ENCODE results near the gene HERC3. TPM values are rescaled to one million over a fixed set of nuclear protein-coding genes. Genes with fewer than 3 reads are reported as not detected.

HERC3 gene
- total and polyA plus RNA-seq, 2 donors (not counting 3 experiments of a cell fraction or from before 2014, with no cell fraction given) = 6.3 to 21.2 TPM

DNA sequence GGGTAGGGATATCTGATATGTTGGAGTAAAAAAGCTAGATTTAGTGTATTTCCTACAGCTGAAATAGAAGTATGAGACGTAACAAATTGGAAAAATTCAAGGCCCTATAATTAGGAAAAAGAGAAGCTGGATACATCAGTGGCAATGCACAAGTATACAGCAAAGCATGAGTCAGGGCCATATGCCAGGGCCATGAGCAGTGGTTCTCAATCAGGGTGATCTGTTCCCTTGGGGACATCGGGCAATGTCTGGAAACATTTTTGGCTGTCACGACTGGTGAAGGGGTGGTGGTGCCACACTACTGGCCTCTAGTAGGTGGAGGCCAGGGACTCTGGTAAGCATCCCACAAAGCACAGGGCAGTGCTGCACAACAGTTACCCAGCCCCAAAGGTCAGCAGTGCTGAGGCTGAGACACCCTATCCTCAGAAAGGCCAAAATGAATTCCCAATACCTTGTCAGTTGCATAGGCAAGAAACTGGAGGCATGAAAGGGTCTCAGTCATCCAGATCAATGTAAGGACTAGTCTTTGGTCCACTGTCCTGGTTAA lies 142.2 kb downstream of the HERC3 start:
- Histone ChIP-seq H3K79me2 (ENCODE audit: control insufficient read depth, insufficient read depth, low read length) (no peaks in the 10 kb centered on the region), H3K27me3 (ENCODE audit: control insufficient read depth in 2 of 2, insufficient read depth in 2 of 2, low read length in 2 of 2) (no peaks in the 10 kb centered on the region), H3K4me3 (replicated peaks in 1 of 3; ENCODE audit: insufficient read depth in 1 of 3, low read depth in 1 of 3, low read length in 3 of 3) (no peak overlapping the region), H3K9me3 (replicated peaks; ENCODE audit: control insufficient read depth, insufficient read depth, low read length) (no peaks in the 10 kb centered on the region), H2AFZ (ENCODE audit: low read depth, low read length) (no peak overlapping the region), H3K27ac (ENCODE audit: insufficient read depth, low read depth, low read length) (no peak overlapping the region), H3K9ac (replicated peaks; ENCODE audit: extremely low read depth, insufficient read depth, low read length) (no peak overlapping the region), H3K36me3 (ENCODE audit: control insufficient read depth in 2 of 2, extremely low read depth in 1 of 2, insufficient read depth in 2 of 2, low read length in 2 of 2) (peaks cover 0 to 2% of the 10 kb centered on the region in 2 experiments), H4K20me1 (replicated peaks; ENCODE audit: control insufficient read depth, extremely low read depth, insufficient read depth, low read length) (no peaks in the 10 kb centered on the region), H3K4me1 (ENCODE audit: control insufficient read depth, extremely low read depth, insufficient read depth, low read length) (peaks cover under 1% of the 10 kb centered on the region), H3K4me2 (ENCODE audit: insufficient read depth, low read length) (no peak overlapping the region), H3K9me1 (replicated peaks; ENCODE audit: control insufficient read depth, extremely low read depth, insufficient read depth, low read length) (no peaks in the 10 kb centered on the region)
- ChIA-PET POLR2A (no interaction called here), CTCF (interaction anchor here (1.1 to 1.5 kb wide), 5 partner anchors 9 to 289 kb away, joined by 3 to 6 read pairs (median 4); no protein-coding TSS in a partner anchor)
- dilution Hi-C loops (cut with MboI; ENCODE audit: extremely low pct_ligation_motif_present, low sequenced_read_pairs) = no loop called here
- no peak for DNase-seq (ENCODE audit: low read depth, low spot score)
- BruUV-seq (replicated peaks) = no TSS peak
- intact Hi-C loops (cut with micrococcal nuclease) = no loop called here
- no peak for FAIRE-seq
- TF ChIP-seq CTCF (IDR thresholded peaks at IDR 0.05; ENCODE audit: extremely low read depth in 1 of 2, insufficient read depth in 1 of 2, low read depth in 1 of 2, low read length in 2 of 2) (no peak), POLR2AphosphoS5 (IDR thresholded peaks at IDR 0.05; ENCODE audit: insufficient read depth, low read depth, low read length) (no peak)

GRCh38 chr4:88735564-88735963 lies 143.3 kb downstream of the HERC3 start:
- Histone ChIP-seq H3K27me3 (ENCODE audit: control insufficient read depth in 2 of 2, insufficient read depth in 2 of 2, low read length in 2 of 2) (no peaks in the 10 kb centered on the region), H3K27ac (ENCODE audit: insufficient read depth, low read depth, low read length) (no peak overlapping the region), H3K79me2 (ENCODE audit: control insufficient read depth, insufficient read depth, low read length) (no peaks in the 10 kb centered on the region), H4K20me1 (replicated peaks; ENCODE audit: control insufficient read depth, extremely low read depth, insufficient read depth, low read length) (no peaks in the 10 kb centered on the region), H2AFZ (ENCODE audit: low read depth, low read length) (no peak overlapping the region), H3K9me3 (replicated peaks; ENCODE audit: control insufficient read depth, insufficient read depth, low read length) (no peaks in the 10 kb centered on the region), H3K9me1 (replicated peaks; ENCODE audit: control insufficient read depth, extremely low read depth, insufficient read depth, low read length) (no peaks in the 10 kb centered on the region), H3K4me1 (ENCODE audit: control insufficient read depth, extremely low read depth, insufficient read depth, low read length) (no peaks in the 10 kb centered on the region), H3K4me2 (ENCODE audit: insufficient read depth, low read length) (no peak overlapping the region), H3K9ac (replicated peaks; ENCODE audit: extremely low read depth, insufficient read depth, low read length) (no peak overlapping the region), H3K36me3 (ENCODE audit: control insufficient read depth in 2 of 2, extremely low read depth in 1 of 2, insufficient read depth in 2 of 2, low read length in 2 of 2) (peaks cover 0 to 2% of the 10 kb centered on the region in 2 experiments), H3K4me3 (replicated peaks in 1 of 3; ENCODE audit: insufficient read depth in 1 of 3, low read depth in 1 of 3, low read length in 3 of 3) (no peak overlapping the region)
- intact Hi-C loops (cut with micrococcal nuclease) (no loop called here), dilution Hi-C loops (cut with MboI; ENCODE audit: extremely low pct_ligation_motif_present, low sequenced_read_pairs) (no loop called here)
- FAIRE-seq = no peak
- CTCF ChIA-PET = interaction anchor here (1.1 to 1.8 kb wide), 7 partner anchors 10 to 196 kb away, joined by 3 to 6 read pairs (median 4); no protein-coding TSS in a partner anchor
- DNase-seq (ENCODE audit: low read depth, low spot score) = no peak
- BruUV-seq (replicated peaks) = no TSS peak
- POLR2A ChIA-PET = no interaction called here
- no peak for TF ChIP-seq EZH2 (IDR thresholded peaks at IDR 0.05; ENCODE audit: borderline replicate concordance, low read depth, low read length, severe bottlenecking)
- no peak for TF ChIP-seq CTCF (IDR thresholded peaks at IDR 0.05; ENCODE audit: extremely low read depth in 1 of 2, insufficient read depth in 1 of 2, low read depth in 1 of 2, low read length in 2 of 2)
- TF ChIP-seq FOS (IDR thresholded peaks at IDR 0.05; ENCODE audit: borderline replicate concordance, insufficient read depth, low read length) = no peak
- TF ChIP-seq JUN (IDR thresholded peaks at IDR 0.05; ENCODE audit: borderline replicate concordance, insufficient read depth, insufficient read length, low read depth) = no peak
- TF ChIP-seq GATA2 (IDR thresholded peaks at IDR 0.05; ENCODE audit: insufficient read depth, insufficient read length, low read depth, low read length) = no peak
- TF ChIP-seq POLR2A (IDR thresholded peaks at IDR 0.05; ENCODE audit: low read depth, low read length) = no peak
- TF ChIP-seq MAX (IDR thresholded peaks at IDR 0.05; ENCODE audit: insufficient read depth, insufficient read length) = no peak
- no peak for TF ChIP-seq MYC (IDR thresholded peaks at IDR 0.05; ENCODE audit: low read depth, low read length)

Data from endothelial cell of umbilical vein (primary cell).